ENCODE measurements around the gene STARD8. TPM values are rescaled to one million over a fixed set of nuclear protein-coding genes. Genes with fewer than 3 reads are reported as not detected.

The STARD8 gene
- total and polyA plus RNA-seq, 5 experiments from 2014 or later: 0.14 to 0.31 TPM; not detected in 3

GRCh38 chrX:68755616-68756125, 108.2 kb downstream of the STARD8 start:
- H3K4me1 Mint-ChIP-seq: no peaks in the 10 kb centered on the region
- DNase-seq: no peak
- ATAC-seq: no peak
- no peaks in the 10 kb centered on the region for H3K36me3 Mint-ChIP-seq
- no peaks in the 10 kb centered on the region for H3K27me3 Mint-ChIP-seq
- no peak overlapping the region for H3K4me3 Mint-ChIP-seq
- POLR2A ChIA-PET: no interaction called here
- no peaks in the 10 kb centered on the region for H3K9me3 Mint-ChIP-seq
- H3K27ac Mint-ChIP-seq: no peak overlapping the region

GRCh38 chrX:68757331-68757730, 109.9 kb downstream of the STARD8 start:
- H3K27me3 Mint-ChIP-seq: peaks cover 0 to 6% (median 0%) of the 10 kb centered on the region in 5 donors
- POLR2A ChIA-PET: no interaction called here
- DNase-seq: no peak
- no peaks in the 10 kb centered on the region for H3K4me1 Mint-ChIP-seq
- no peak for ATAC-seq
- no peak overlapping the region for H3K4me3 Mint-ChIP-seq
- H3K36me3 Mint-ChIP-seq: no peaks in the 10 kb centered on the region
- H3K27ac Mint-ChIP-seq: no peak overlapping the region
- H3K9me3 Mint-ChIP-seq: no peaks in the 10 kb centered on the region

- POLR2A ChIA-PET: no interaction called here
- H3K36me3 Mint-ChIP-seq: no peaks in the 10 kb centered on the region
- H3K4me1 Mint-ChIP-seq: no peaks in the 10 kb centered on the region
- H3K27ac Mint-ChIP-seq: no peak overlapping the region
- DNase-seq (no peak), ATAC-seq (no peak)
- no peaks in the 10 kb centered on the region for H3K9me3 Mint-ChIP-seq
- H3K4me3 Mint-ChIP-seq: no peak overlapping the region
- peaks cover 0 to 6% (median 0%) of the 10 kb centered on the region in 5 donors for H3K27me3 Mint-ChIP-seq
Observed at GRCh38 chrX:68757731-68758130, 110.3 kb downstream of the STARD8 start.

GRCh38 chrX:68758671-68759070, 111.2 kb downstream of the STARD8 start:
- DNase-seq (no peak), ATAC-seq (no peak)
- H3K27ac Mint-ChIP-seq: no peak overlapping the region
- H3K4me3 Mint-ChIP-seq: no peak overlapping the region
- no peaks in the 10 kb centered on the region for H3K4me1 Mint-ChIP-seq
- POLR2A ChIA-PET: no interaction called here
- H3K27me3 Mint-ChIP-seq: peaks cover 0 to 6% (median 0%) of the 10 kb centered on the region in 5 donors
- no peaks in the 10 kb centered on the region for H3K9me3 Mint-ChIP-seq
- H3K36me3 Mint-ChIP-seq: no peaks in the 10 kb centered on the region

- no peak for ATAC-seq
- Mint-ChIP-seq H3K4me1 (no peaks in the 10 kb centered on the region), H3K9me3 (no peaks in the 10 kb centered on the region), H3K27me3 (peaks cover 0 to 6% (median 0%) of the 10 kb centered on the region in 5 donors), H3K4me3 (no peak overlapping the region), H3K27ac (no peak overlapping the region), H3K36me3 (no peaks in the 10 kb centered on the region)
- no peak for DNase-seq
- POLR2A ChIA-PET: no interaction called here
Observed at GRCh38 chrX:68761086-68761485, 113.6 kb downstream of the STARD8 start.

- ATAC-seq (no peak), DNase-seq (no peak)
- Mint-ChIP-seq H3K9me3 (no peaks in the 10 kb centered on the region), H3K27me3 (peaks cover 0 to 10% (median 0%) of the 10 kb centered on the region in 5 donors), H3K4me3 (no peak overlapping the region), H3K27ac (no peak overlapping the region), H3K36me3 (no peaks in the 10 kb centered on the region), H3K4me1 (no peaks in the 10 kb centered on the region)
- POLR2A ChIA-PET: no interaction called here
Observed at GRCh38 chrX:68762766-68763165, 115.3 kb downstream of the STARD8 start.

GRCh38 chrX:68763481-68763880, 116.0 kb downstream of the STARD8 start:
- no peak overlapping the region for H3K4me3 Mint-ChIP-seq
- DNase-seq (no peak), ATAC-seq (no peak)
- H3K9me3 Mint-ChIP-seq: no peaks in the 10 kb centered on the region
- POLR2A ChIA-PET: no interaction called here
- no peak overlapping the region for H3K27ac Mint-ChIP-seq
- H3K27me3 Mint-ChIP-seq: peaks cover 0 to 10% (median 0%) of the 10 kb centered on the region in 5 donors
- H3K4me1 Mint-ChIP-seq: no peaks in the 10 kb centered on the region
- no peaks in the 10 kb centered on the region for H3K36me3 Mint-ChIP-seq

Other genes starting within 250 kb of the STARD8 start
- gene OPHN1, start 214.2 kb upstream of the STARD8 start, total RNA-seq: under 1 TPM in 1 of 2 experiments, not detected in 1; 0.05 TPM
- gene OPHN1, start 214.2 kb upstream of the STARD8 start, polyA plus RNA-seq: not detected
- 10 to 100 TPM; 10.6 to 13.3 TPM for gene YIPF6, start 148.6 kb upstream of the STARD8 start, total RNA-seq
- gene YIPF6, start 148.6 kb upstream of the STARD8 start, polyA plus RNA-seq: 10 to 100 TPM; 13.6 to 21.2 (median 14.8) TPM
- gene EFNB1, start 181.4 kb downstream of the STARD8 start, total RNA-seq: 1 to 10 TPM; 3.8 to 4.3 TPM
- 1 to 10 TPM; 2.8 to 3.6 (median 3.2) TPM for gene EFNB1, start 181.4 kb downstream of the STARD8 start, polyA plus RNA-seq